GM12873 (cell line): Measurements from ENCODE around the gene LILRA1.

Source experiments
- TF ChIP-seq, protein P1 (sequence below): IDR thresholded peaks from 2 replicates; pipeline ENCODE4 v1.5.1; 2012; ENCODE audit warnings: low read depth, mild to moderate bottlenecking, moderate library complexity, low read length, control low read depth; ENCODE audit not compliant: insufficient read depth; ENCODE audit errors: missing control alignments

The LILRA1 gene

DNA sequence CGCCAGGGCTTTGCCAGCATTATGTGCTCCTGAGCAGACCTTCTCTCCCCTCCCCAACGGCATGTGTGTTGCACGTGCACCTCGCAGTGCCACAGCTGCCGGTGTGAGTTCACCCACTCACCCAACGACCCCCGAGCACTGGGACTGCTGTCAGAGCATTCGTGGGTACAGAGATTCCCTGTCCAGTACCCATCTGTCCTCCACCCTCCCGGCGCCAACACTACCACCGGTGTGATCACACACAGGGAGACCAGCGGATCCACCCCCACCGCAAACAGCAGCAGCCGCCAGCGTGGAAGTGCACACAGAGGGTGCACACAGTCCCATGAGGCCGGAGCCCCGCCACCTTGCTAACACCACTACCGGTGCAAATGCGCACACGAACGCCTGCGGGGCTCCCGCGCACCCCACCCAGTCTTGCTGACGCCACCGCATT is 15.9 kb downstream of the LILRA1 start:
- TF ChIP-seq, protein P1, sequence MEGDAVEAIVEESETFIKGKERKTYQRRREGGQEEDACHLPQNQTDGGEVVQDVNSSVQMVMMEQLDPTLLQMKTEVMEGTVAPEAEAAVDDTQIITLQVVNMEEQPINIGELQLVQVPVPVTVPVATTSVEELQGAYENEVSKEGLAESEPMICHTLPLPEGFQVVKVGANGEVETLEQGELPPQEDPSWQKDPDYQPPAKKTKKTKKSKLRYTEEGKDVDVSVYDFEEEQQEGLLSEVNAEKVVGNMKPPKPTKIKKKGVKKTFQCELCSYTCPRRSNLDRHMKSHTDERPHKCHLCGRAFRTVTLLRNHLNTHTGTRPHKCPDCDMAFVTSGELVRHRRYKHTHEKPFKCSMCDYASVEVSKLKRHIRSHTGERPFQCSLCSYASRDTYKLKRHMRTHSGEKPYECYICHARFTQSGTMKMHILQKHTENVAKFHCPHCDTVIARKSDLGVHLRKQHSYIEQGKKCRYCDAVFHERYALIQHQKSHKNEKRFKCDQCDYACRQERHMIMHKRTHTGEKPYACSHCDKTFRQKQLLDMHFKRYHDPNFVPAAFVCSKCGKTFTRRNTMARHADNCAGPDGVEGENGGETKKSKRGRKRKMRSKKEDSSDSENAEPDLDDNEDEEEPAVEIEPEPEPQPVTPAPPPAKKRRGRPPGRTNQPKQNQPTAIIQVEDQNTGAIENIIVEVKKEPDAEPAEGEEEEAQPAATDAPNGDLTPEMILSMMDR = no peak

- TF ChIP-seq, protein P1 = no peak
These were observed 19.0 kb downstream of the LILRA1 start for GRCh38 chr19:54612428-54612827.

- TF ChIP-seq, protein P1 = no peak
These were observed 21.3 kb downstream of the LILRA1 start for GRCh38 chr19:54614726-54615125.

GRCh38 chr19:54616057-54616456 is 22.6 kb downstream of the LILRA1 start:
- TF ChIP-seq, protein P1 = no peak

- TF ChIP-seq, protein P1 = no peak
These were observed 23.6 kb downstream of the LILRA1 start for GRCh38 chr19:54616821-54617560.

DNA sequence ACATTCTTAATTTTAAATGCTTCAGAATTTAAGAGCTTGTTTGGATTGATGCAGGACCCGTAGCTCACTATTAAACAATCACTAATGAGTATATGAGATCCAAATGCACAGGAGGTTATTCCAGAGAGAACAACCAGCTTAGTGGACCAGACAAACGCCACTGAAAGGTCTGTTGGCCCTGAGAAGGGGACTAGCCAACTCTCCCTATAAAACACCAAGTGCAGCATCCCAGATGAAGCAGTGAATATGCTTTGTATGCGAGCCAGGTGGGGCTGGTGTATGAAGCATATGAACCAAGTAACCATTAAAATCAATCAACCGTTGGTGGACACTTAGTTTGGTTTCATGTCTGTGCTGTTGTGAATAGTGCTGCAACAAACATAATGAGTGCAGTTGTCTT is 27.0 kb downstream of the LILRA1 start:
- TF ChIP-seq, protein P1 = no peak

- TF ChIP-seq, protein P1 = no peak
These were observed 29.0 kb downstream of the LILRA1 start for GRCh38 chr19:54622431-54622830.
